ACC112 (cell line): ENCODE measurements around the gene DNAJB4.

Source experiments
- H2AFZ ChIP-seq: fragments of 200-600 bp; sonication (generic); one replicate; pipeline ENCODE4 v1.6.0; 2017; ENCODE audit warnings: antibody characterized with exemption, low read length; ENCODE audit not compliant: unreplicated experiment
- H3K27ac ChIP-seq: fragments of 200-600 bp; sonication (generic); 2 replicates; pipeline ENCODE4 v1.5.1; 2014; ENCODE audit warnings: low read depth, mild to moderate bottlenecking, antibody characterized with exemption, low read length, moderate library complexity
- H3K27me3 ChIP-seq: fragments of 200-600 bp; sonication (generic); 2 replicates; pipeline ENCODE4 v1.6.1; 2014; ENCODE audit warnings: mild to moderate bottlenecking, antibody characterized with exemption, low read length, moderate library complexity, mixed read lengths; ENCODE audit not compliant: insufficient read depth
- H3K36me3 ChIP-seq: fragments of 200-600 bp; sonication (generic); 2 replicates; pipeline ENCODE4 v1.6.1; 2016; ENCODE audit warnings: mild to moderate bottlenecking, antibody characterized with exemption, low read length, moderate library complexity, mixed read lengths; ENCODE audit not compliant: insufficient read depth
- H3K4me1 ChIP-seq: fragments of 200-600 bp; sonication (generic); one replicate; pipeline ENCODE4 v1.6.1; 2016; ENCODE audit warnings: low read length, mixed read lengths; ENCODE audit not compliant: insufficient read depth, unreplicated experiment, control insufficient read depth
- H3K4me3 ChIP-seq: fragments of 200-600 bp; sonication (generic); 2 replicates; pipeline ENCODE4 v1.5.1; 2014; ENCODE audit warnings: mild to moderate bottlenecking, low read depth, low read length
- H3K79me2 ChIP-seq: fragments of 200-600 bp; sonication (generic); one replicate; pipeline ENCODE4 v1.6.0; 2016; ENCODE audit warnings: low read length; ENCODE audit not compliant: control insufficient read depth, unreplicated experiment, insufficient read depth

DNAJB4 gene

GRCh38 chr1:78004719-78005447 lies at the start of gene DNAJB4:
DNAJB4 (plus strand) TSS chr1:78004939; CDS start chr1:78005111, 172 bp downstream.
- peaks cover 6% of the 10 kb centered on the region; the same call in 1 of the 2 replicates for H3K36me3 ChIP-seq
- no peaks in the 10 kb centered on the region for H3K27me3 ChIP-seq
- peak within 1 kb of the TSS; percentile 31 for H2AFZ ChIP-seq
- peak within 1 kb of the TSS; percentile 94 for H3K27ac ChIP-seq
- H3K4me3 ChIP-seq: peak within 1 kb of the TSS; percentile 96
- peaks cover 60% of the 10 kb centered on the region for H3K79me2 ChIP-seq
- peaks cover 26% of the 10 kb centered on the region for H3K4me1 ChIP-seq

GRCh38 chr1:77955709-77956108 lies 49.0 kb upstream of the DNAJB4 start:
- Histone ChIP-seq H3K27ac (no peak overlapping the region), H2AFZ (no peak overlapping the region), H3K27me3 (no peaks in the 10 kb centered on the region), H3K36me3 (peaks cover 72% of the 10 kb centered on the region), H3K4me3 (no peak overlapping the region), H3K79me2 (peaks cover 50% of the 10 kb centered on the region), H3K4me1 (peaks cover 17% of the 10 kb centered on the region)

DNA sequence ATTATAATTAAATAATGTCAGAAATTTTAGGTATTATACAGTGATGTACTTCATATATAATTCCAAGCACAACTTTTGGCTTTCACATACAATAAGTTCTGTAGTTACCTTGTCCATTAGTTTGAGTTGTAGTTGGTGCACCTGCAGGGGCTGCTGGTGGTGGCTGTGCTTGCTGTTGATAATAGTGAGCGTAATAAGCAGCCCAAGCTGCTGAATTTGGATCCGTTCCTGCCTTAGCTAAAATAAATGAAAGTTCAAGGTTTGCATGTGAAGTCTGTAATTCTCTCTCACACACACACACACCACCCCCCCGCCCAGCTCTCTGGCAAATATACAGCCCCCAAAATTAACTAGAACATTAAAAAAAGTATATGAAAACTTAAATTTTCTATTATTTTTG lies 48.3 kb upstream of the DNAJB4 start:
- H3K27me3 ChIP-seq: no peaks in the 10 kb centered on the region
- no peak overlapping the region for H3K27ac ChIP-seq
- H3K4me1 ChIP-seq: peaks cover 17% of the 10 kb centered on the region
- H3K36me3 ChIP-seq: peaks cover 72% of the 10 kb centered on the region
- no peak overlapping the region for H2AFZ ChIP-seq
- peaks cover 50% of the 10 kb centered on the region for H3K79me2 ChIP-seq
- H3K4me3 ChIP-seq: no peak overlapping the region

- Histone ChIP-seq H3K4me3 (no peak overlapping the region), H3K27ac (no peak overlapping the region), H3K79me2 (peaks cover 61% of the 10 kb centered on the region), H3K27me3 (no peaks in the 10 kb centered on the region), H2AFZ (no peak overlapping the region), H3K4me1 (peaks cover 17% of the 10 kb centered on the region), H3K36me3 (peaks cover 81% of the 10 kb centered on the region)
Measured at GRCh38 chr1:77958391-77958790, 46.3 kb upstream of the DNAJB4 start.

GRCh38 chr1:77958850-77959249 lies 45.9 kb upstream of the DNAJB4 start:
- no peaks in the 10 kb centered on the region for H3K27me3 ChIP-seq
- no peak overlapping the region for H3K4me3 ChIP-seq
- H3K27ac ChIP-seq: no peak overlapping the region
- H3K36me3 ChIP-seq: peaks cover 82% of the 10 kb centered on the region
- H2AFZ ChIP-seq: no peak overlapping the region
- H3K79me2 ChIP-seq: peaks cover 62% of the 10 kb centered on the region
- H3K4me1 ChIP-seq: peaks cover 17% of the 10 kb centered on the region

DNA sequence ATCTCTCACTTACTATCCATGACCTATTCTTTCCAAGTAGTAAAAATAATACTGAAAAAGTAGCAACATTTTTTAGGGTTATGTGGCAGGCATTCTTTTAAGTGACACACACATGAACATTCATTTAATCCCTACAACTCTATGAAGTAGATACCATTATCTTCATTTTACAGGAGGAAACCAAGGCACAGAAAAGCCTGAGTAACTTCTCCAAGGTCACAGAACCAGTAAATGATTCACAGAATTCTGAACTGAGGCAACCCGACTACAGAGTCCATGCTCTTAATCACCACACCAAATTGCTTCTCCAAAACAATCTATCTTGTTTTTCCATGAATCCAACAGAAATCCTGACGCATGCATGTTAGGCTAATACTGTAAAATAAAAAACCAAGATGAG lies 43.3 kb upstream of the DNAJB4 start:
- Histone ChIP-seq H3K27me3 (no peaks in the 10 kb centered on the region), H3K4me1 (no peaks in the 10 kb centered on the region), H3K36me3 (peaks cover 85% of the 10 kb centered on the region), H3K79me2 (peaks cover 68% of the 10 kb centered on the region), H2AFZ (no peak overlapping the region), H3K27ac (no peak overlapping the region), H3K4me3 (no peak overlapping the region)

DNA sequence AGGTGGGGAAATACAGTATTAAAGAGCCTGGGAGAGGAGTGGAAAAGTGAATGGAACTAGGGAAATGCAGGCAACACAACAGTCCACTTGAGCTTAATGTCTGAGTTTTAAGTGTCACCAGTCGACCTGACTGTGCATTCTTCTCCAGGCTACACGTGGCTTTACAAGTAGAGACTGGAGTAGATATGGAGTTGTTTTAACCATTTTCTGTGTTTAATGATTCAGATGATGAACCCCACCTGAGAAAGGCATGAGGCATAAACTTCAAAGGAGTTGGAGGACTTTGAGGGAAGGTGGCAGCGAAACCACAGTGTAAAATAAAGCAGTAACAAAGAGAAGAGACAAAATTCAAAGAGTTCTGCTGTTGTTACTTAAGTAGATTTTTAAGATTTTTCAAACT lies 38.4 kb upstream of the DNAJB4 start:
- H3K27me3 ChIP-seq: no peaks in the 10 kb centered on the region
- peaks cover 83% of the 10 kb centered on the region for H3K36me3 ChIP-seq
- no peak overlapping the region for H3K27ac ChIP-seq
- no peak overlapping the region for H3K4me3 ChIP-seq
- no peak overlapping the region for H2AFZ ChIP-seq
- peaks cover 87% of the 10 kb centered on the region for H3K79me2 ChIP-seq
- H3K4me1 ChIP-seq: peaks cover 8% of the 10 kb centered on the region

DNA sequence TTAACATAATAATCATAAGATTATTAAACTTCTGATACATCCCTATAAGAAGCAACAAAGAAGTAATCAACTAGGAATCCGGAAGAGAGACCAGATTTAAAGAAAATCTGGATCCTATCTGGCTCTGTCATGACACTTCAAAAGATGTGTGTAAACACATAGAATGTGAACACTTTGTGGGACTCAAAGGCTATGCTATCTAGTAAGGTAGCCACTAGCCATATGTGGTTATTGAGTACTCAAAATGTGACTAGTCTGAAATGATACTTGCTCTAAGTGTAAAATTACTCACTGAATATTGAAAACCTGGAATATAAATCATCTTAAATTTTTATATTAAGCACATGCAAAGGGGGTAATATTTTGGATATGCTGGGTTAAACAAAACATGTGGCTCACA lies 34.5 kb upstream of the DNAJB4 start:
- Histone ChIP-seq H3K36me3 (peaks cover 57% of the 10 kb centered on the region), H3K4me3 (no peak overlapping the region), H2AFZ (no peak overlapping the region), H3K27me3 (no peaks in the 10 kb centered on the region), H3K4me1 (peaks cover 20% of the 10 kb centered on the region), H3K79me2 (peaks cover 91% of the 10 kb centered on the region), H3K27ac (no peak overlapping the region)

- Histone ChIP-seq H3K36me3 (peaks cover 40% of the 10 kb centered on the region), H2AFZ (no peak overlapping the region), H3K79me2 (peaks cover 97% of the 10 kb centered on the region), H3K27me3 (no peaks in the 10 kb centered on the region), H3K4me1 (peaks cover 20% of the 10 kb centered on the region), H3K27ac (no peak overlapping the region), H3K4me3 (no peak overlapping the region)
Measured at GRCh38 chr1:77972080-77972479, 32.7 kb upstream of the DNAJB4 start.

- Histone ChIP-seq H3K27me3 (no peaks in the 10 kb centered on the region), H3K36me3 (peaks cover 12% of the 10 kb centered on the region), H3K4me3 (peak overlapping the region; percentile 84), H3K27ac (peak overlapping the region; percentile 33), H3K79me2 (peaks cover 94% of the 10 kb centered on the region), H2AFZ (no peak overlapping the region), H3K4me1 (peaks cover 14% of the 10 kb centered on the region)
Measured at GRCh38 chr1:77975386-77975785, 29.4 kb upstream of the DNAJB4 start.

DNA sequence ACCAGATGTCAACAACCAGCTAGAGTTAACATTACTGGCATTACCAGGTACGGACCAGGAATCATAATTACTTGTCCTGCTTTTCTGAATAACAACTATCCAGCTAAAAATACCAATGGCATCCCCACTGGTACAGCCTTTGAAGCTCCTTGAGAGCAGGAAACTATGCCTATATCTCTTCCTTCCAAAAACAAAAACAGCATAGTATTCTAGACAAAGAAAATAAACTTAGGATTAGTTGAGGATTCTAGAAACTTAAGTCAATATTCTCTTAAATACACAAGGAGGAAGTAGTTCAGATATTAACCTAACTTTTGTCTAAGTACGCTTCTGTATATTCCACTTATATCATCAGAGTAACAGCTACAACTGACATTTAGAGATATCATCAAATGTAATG lies 28.8 kb upstream of the DNAJB4 start:
- H2AFZ ChIP-seq: no peak overlapping the region
- H3K79me2 ChIP-seq: peaks cover 94% of the 10 kb centered on the region
- peaks cover 14% of the 10 kb centered on the region for H3K4me1 ChIP-seq
- peak overlapping the region; percentile 84 for H3K4me3 ChIP-seq
- peak overlapping the region; percentile 33 for H3K27ac ChIP-seq
- H3K36me3 ChIP-seq: peaks cover 10% of the 10 kb centered on the region
- no peaks in the 10 kb centered on the region for H3K27me3 ChIP-seq
